A673 (cell line): ENCODE measurements around the gene MAP7. TPM values are rescaled to one million over a fixed set of nuclear protein-coding genes. Genes with fewer than 3 reads are reported as not detected.

Source experiments
- BruUV-seq: library from RNA; stranded (reverse); fragments of 400-500 nt; replicated peaks from 2 replicates; lab custom pipeline; 2021; lab: Mats Ljungman, UMichigan
- CTCF ChIA-PET: fragments of 300-600 bp; sonication (Branson Sonifier 250); formaldehyde crosslinking; loops from one replicate; lab custom pipeline; 2022; ENCODE audit warnings: antibody characterized with exemption; lab: Charles Lee
- POLR2A ChIA-PET: fragments of 300-600 bp; sonication (Branson Sonifier 250); formaldehyde crosslinking; loops from one replicate; lab custom pipeline; 2022; ENCODE audit warnings: antibody characterized with exemption; ENCODE audit not compliant: low non-redundant PET; lab: Charles Lee
- DNase-seq: peaks from one replicate; pipeline ENCODE4 v3.0.0-alpha.2; 2015; ENCODE audit warnings: low spot score
- H3K27ac ChIP-seq: fragments of 200-600 bp; sonication (generic); 2 replicates; pipeline ENCODE4 v1.5.1; 2016; ENCODE audit warnings: mixed run types, low read depth, mild to moderate bottlenecking, mixed read lengths, antibody characterized with exemption, low read length; ENCODE audit not compliant: poor library complexity, severe bottlenecking
- H3K27me3 ChIP-seq: fragments of 200-600 bp; sonication (generic); replicated peaks from 2 replicates; pipeline ENCODE4 v1.6.1; 2017; ENCODE audit warnings: mixed run types, low read depth, mild to moderate bottlenecking, mixed read lengths, antibody characterized with exemption, low read length; ENCODE audit not compliant: insufficient read depth, poor library complexity
- H3K36me3 ChIP-seq: fragments of 200-600 bp; sonication (generic); 2 replicates; pipeline ENCODE4 v1.6.1; 2016; ENCODE audit warnings: mixed run types, mild to moderate bottlenecking, mixed read lengths, antibody characterized with exemption, low read length; ENCODE audit not compliant: insufficient read depth, poor library complexity, severe bottlenecking
- H3K4me1 ChIP-seq: fragments of 200-600 bp; sonication (generic); 2 replicates; pipeline ENCODE4 v1.6.1; 2017; ENCODE audit warnings: mixed run types, mild to moderate bottlenecking, mixed read lengths, antibody characterized with exemption, low read length; ENCODE audit not compliant: insufficient read depth, poor library complexity, severe bottlenecking
- H3K4me3 ChIP-seq: fragments of 200-600 bp; sonication (generic); 2 replicates; pipeline ENCODE4 v1.5.1; 2016; ENCODE audit warnings: low read depth, mixed run types, mild to moderate bottlenecking, mixed read lengths, low read length; ENCODE audit not compliant: poor library complexity, severe bottlenecking
- H3K9me3 ChIP-seq: fragments of 200-600 bp; sonication (generic); 2 replicates; pipeline ENCODE4 v1.6.1; 2016; ENCODE audit warnings: mixed run types, low read depth, mild to moderate bottlenecking, mixed read lengths, antibody characterized with exemption, low read length; ENCODE audit not compliant: poor library complexity, severe bottlenecking
- EZH2 ChIP-seq: fragments of 200-600 bp; sonication (generic); IDR thresholded peaks from 2 replicates; pipeline ENCODE4 v1.6.1; 2017; ENCODE audit warnings: borderline replicate concordance, low read depth, mild to moderate bottlenecking, mixed read lengths, antibody characterized with exemption, low read length; ENCODE audit not compliant: poor library complexity, severe bottlenecking
- intact Hi-C: fragments of 100-400 bp; cut with micrococcal nuclease; formaldehyde crosslinking; loops from one replicate; pipeline ENCODE4 v1.10.0; 2022; ENCODE audit not compliant: unreplicated experiment
- total RNA-seq: library from RNA; stranded (reverse); gene quantifications from 2 replicates; pipeline ENCODE4 v1.2.3, GENCODE V29; 2021
- TF ChIP-seq, protein P1 (sequence below): fragments of 300-800, 200-600 bp; sonication (generic); conservative IDR thresholded peaks from 2 replicates; pipeline ENCODE4 v1.5.1; 2017; ENCODE audit warnings: low read depth, mild to moderate bottlenecking, antibody characterized with exemption, low read length, moderate library complexity, mixed read lengths

Gene MAP7
- total RNA-seq, 1 experiment from 2014 or later = 0.09 TPM

DNA sequence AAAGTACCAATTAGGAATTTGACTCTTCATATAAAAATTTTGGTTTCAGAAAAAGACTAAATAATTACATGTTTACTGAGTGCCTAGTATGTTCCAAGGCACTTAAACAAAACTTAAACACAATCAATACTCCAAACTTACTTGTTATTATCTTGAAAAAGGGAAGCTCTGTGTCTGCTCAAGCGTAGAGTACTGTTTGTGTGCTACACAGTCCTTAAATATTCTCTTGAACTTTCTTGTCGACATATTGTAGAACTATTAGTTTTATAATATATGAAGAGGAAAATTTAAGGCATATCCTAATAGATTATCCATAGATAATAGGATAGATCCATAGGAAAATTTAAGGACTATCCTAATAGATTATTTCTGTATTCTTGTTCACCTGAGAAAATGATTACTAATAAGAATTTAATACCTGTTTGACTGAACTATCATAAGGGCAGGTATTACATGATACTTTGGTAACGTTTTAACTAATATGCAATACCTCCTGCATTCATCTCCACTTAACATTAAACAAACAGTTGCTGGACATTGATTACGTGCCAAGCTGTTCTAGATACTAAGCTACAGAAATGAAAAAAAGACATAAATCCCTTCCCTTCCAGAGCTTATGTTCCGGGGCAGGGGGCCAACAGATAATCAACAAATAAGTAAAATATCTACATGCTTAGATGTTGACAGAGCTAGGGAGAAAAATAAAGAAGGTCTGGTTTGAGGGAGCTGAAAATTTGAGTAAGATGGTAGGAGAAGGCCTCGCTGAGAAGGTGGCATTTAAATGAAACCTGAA, 145.4 kb downstream of the MAP7 start:
- H3K9me3 ChIP-seq = no peaks in the 10 kb centered on the region
- BruUV-seq = no TSS peak
- no peak for DNase-seq
- POLR2A ChIA-PET = no interaction called here
- TF ChIP-seq, protein P1, sequence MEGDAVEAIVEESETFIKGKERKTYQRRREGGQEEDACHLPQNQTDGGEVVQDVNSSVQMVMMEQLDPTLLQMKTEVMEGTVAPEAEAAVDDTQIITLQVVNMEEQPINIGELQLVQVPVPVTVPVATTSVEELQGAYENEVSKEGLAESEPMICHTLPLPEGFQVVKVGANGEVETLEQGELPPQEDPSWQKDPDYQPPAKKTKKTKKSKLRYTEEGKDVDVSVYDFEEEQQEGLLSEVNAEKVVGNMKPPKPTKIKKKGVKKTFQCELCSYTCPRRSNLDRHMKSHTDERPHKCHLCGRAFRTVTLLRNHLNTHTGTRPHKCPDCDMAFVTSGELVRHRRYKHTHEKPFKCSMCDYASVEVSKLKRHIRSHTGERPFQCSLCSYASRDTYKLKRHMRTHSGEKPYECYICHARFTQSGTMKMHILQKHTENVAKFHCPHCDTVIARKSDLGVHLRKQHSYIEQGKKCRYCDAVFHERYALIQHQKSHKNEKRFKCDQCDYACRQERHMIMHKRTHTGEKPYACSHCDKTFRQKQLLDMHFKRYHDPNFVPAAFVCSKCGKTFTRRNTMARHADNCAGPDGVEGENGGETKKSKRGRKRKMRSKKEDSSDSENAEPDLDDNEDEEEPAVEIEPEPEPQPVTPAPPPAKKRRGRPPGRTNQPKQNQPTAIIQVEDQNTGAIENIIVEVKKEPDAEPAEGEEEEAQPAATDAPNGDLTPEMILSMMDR = no peak
- no peak for TF ChIP-seq EZH2
- H3K27me3 ChIP-seq = no peaks in the 10 kb centered on the region
- H3K4me3 ChIP-seq = no peak overlapping the region
- CTCF ChIA-PET = no interaction called here
- intact Hi-C loops = no loop called here
- H3K36me3 ChIP-seq = no peaks in the 10 kb centered on the region
- no peak overlapping the region for H3K27ac ChIP-seq
- H3K4me1 ChIP-seq = peaks cover 13% of the 10 kb centered on the region

DNA sequence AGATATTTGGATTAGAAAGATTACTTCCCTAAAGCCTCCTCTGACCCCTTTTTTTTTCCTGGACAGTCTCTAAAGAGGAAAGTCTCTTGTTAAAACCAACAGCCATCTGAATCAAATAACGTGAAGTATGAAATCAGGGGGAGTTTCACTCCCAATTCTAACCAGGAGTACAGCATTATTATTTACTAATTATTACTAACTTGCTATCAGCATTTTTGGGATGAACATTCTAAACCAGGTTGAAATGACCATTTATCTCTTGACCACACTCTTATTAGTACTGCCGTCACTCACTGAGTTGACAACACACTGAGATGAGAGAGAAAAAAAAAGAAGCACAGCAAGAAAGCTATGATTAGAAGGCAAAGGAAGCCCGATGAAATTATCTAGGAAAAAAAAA, 146.2 kb downstream of the MAP7 start:
- POLR2A ChIA-PET = no interaction called here
- H3K27ac ChIP-seq = no peak overlapping the region

DNA sequence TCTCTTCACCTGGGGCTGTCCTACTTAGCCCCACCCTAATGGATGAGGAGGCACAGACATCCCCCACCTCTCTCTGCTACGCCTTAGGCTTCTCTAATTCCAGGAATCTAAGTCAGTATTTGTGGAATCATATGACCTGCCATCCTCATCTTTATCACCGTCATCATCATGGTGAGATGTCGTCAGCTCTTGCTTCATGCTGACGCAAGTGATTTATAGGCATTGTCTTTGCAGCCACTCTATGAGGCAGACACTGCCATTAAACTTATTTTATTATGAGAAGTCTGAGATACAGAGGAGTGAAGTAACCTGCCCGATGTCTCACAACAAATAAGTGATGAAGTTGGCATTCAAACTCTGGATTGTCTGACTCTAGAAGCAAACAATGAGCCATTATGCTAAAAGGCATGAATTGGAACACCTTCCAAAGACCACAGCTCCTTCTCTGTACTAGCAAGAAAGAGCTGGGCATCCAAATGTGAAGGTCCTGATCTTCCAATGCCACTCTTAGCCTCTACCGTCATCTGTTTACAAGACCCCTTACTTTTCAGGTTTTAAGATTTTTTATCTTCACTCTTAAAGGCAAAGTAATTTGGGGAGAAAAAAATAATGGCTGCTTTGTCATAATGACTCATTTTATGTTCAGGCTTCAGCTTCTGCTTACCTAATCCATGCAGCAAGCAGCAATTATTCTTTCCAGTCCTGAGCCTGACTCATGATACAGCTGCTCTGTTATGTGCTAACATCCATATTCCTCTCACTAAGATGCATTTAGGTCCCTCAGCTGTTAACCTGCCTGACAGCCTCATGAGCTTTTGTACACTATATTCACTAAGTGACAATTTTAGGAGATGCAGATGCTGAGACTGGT, 146.9 kb downstream of the MAP7 start:
- TF ChIP-seq EZH2 = no peak
- TF ChIP-seq, protein P1 = no peak
- H3K36me3 ChIP-seq = no peaks in the 10 kb centered on the region
- intact Hi-C loops = no loop called here
- ChIA-PET POLR2A (no interaction called here), CTCF (no interaction called here)
- H3K4me1 ChIP-seq = peaks cover 8% of the 10 kb centered on the region
- H3K27ac ChIP-seq = no peak overlapping the region
- no peak overlapping the region for H3K4me3 ChIP-seq
- H3K27me3 ChIP-seq = no peaks in the 10 kb centered on the region
- peak; percentile 34 for DNase-seq
- H3K9me3 ChIP-seq = no peaks in the 10 kb centered on the region
- no TSS peak for BruUV-seq

More for the DNA sequence above, 146.2 kb downstream of the MAP7 start:
- H3K4me1 ChIP-seq = peaks cover 13% of the 10 kb centered on the region
- intact Hi-C loops = no loop called here
- TF ChIP-seq, protein P1 = no peak
- TF ChIP-seq EZH2 = no peak
- H3K36me3 ChIP-seq = no peaks in the 10 kb centered on the region
- no peaks in the 10 kb centered on the region for H3K27me3 ChIP-seq
- no peak overlapping the region for H3K4me3 ChIP-seq
- no TSS peak for BruUV-seq
- no peaks in the 10 kb centered on the region for H3K9me3 ChIP-seq
- CTCF ChIA-PET = no interaction called here
- DNase-seq = no peak
